SHP77 treated with DMSO at 0.1 percent for 48 hours (cell line): ENCODE results near the gene USP7.

Source experiments
- DNase-seq: peaks from one replicate; lab custom pipeline; 2025; lab: John Stamatoyannopoulos, UW

USP7 gene

DNA sequence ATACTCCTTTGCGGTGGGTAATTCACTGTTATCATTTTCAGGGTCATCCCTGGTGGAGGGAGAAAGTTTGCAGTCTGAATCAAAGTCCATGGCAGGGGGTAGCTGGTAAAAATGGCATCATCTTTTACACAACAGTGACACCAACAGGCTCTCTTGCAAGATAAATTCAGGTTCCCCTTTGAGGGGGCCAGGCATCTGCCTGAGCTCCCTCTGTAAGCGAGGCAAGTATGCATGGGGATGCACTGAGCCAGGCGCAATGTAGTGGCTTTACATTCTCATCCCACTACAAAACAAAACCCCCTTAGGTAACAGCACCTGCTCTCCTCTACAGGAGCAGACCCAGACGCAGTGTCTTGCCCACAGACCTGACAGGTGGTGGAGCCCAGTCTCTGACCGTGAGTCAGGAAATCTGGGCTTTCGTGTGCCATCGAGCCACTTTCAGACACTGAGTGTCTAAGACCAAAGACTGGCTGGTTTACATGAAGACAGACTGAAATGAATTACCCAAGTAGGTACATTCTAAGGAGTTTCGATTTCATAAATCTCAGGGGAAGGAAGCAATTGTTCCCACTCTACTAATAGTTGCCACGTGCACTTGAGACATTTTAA lies 63.9 kb downstream of the USP7 start:
- no peak for DNase-seq

DNA sequence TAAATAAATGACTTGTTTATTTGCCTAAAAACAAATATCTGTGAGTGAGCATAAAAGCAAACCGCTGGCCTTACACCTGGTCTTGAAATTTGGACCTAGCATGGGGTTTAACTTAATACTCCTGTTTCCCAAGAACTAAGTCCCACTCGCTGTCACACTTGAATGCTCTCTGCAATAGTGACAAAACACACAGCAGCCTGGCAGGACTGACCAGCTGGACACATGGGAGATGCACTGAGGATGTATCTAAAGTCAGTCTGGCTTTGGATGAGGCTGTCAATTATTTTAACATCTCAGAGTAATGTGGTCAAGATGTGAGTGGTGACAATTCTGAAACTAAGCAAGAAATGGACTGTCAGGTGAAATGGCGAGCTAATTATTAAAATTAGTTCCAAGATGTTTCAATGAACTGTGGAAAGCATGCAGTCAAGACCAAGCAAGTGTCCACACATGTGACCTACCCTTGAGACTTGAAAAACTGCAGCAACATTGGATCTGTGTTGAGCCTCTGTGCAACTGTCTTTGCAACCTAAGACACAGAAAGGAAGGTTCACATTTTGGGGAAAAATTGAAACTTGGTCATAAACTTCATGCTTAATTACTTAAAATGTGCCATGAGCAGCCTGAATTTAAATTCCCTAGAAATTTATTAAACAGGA lies 64.9 kb downstream of the USP7 start:
- DNase-seq, result no peak

DNA sequence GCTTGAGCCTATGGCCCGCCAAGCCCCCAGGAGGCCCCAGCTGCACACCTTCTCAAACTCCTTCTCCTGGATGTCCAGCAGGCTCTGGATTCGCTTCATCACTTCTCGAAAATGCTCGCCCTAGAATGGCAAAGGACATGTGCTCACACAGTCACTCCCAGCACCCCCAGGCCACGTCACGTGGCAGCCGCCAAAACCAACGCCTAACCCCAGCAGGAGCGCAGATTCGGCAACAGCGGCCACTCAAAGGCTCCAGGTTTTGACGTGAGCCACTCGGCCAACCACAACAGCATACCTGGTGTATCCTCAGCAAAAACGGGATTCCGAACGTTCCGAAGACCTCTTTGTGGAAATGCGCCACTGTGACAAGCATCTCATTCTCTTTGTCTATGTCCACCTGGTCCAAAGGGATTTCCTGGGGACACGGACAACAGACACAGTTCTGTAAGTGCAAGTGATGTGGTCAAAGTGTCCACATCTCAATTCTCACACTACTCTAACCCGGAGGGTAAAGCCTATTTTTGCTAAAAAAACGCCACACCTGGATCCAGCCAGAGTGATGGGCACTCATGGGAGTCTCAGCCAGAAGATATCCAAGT lies 68.9 kb downstream of the USP7 start:
- no peak for DNase-seq

DNA sequence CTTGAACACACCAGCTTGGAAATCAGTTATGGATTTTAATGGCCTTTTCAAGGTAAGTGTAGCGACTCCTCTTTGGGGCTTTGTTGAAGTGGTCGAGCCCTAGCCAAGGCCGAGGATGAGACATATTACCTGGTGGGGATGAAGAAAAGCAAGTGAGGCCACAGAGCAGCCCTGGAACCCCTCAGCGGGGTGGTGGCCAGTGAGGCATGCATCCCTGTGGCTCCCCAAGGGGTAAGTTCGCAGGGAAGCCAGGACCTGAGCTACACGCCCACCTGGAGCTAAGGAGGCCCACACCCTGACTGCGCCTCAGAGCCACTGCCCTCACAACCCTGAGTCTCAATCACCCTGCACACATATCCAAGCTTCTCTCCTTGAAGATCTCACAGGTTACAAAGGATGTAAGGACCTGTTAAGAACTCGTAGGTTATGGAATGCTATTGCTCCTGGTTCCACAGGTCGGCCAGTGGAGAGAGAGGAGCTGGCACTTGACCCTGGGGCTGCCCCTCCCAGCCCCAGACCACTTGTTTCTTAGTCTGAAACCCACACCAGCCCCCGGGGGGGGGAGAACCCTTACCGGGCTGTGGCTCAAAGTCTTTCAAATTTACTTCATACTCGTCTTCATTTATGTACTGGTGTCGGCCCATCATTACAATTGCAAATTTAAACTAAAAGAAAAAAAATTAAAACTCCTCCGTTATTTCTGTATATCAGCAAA lies 69.6 kb downstream of the USP7 start:
- DNase-seq, result no peak

DNA sequence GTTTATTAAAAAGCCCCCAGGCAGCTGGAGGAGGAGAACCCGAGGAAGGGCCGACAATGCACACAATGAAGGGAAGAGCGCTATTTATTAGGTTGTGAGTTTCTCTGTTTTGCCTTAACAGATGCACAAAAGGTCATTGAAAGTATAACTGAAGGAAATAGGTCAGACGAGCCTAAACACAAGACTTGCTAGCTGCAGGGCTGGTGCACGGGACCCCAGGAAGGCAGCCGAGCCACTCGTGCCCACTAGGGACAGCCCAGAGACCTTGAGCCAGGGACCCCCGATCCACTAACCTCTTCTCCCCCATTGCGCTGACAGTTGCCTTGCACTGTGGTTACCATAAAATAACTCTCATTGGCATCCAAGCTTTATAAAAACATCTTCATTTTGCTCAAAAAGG lies 70.3 kb downstream of the USP7 start:
- no peak for DNase-seq

DNA sequence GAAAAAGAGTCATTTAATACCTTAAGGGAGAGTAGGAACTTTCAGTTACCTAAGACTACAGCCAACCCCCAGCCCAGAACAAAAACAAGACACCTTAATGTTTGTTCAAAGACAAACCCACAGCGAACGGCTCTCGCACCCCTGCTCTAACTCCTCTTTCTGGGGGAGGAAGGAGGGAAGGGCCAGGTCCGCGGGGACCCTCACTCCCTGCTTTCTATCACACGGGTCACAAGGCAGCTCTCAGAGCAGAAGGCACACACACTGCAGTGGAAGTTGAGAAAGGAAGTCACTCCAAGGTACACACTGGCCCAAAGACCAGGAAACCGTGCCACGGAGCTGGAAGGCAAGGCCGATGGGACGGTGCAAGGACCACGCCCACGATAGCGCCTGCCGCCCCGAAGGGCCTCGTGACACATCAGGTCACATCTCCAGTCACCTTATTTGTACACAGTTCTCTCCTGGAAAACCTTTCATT lies 71.6 kb downstream of the USP7 start:
- DNase-seq, result no peak

DNA sequence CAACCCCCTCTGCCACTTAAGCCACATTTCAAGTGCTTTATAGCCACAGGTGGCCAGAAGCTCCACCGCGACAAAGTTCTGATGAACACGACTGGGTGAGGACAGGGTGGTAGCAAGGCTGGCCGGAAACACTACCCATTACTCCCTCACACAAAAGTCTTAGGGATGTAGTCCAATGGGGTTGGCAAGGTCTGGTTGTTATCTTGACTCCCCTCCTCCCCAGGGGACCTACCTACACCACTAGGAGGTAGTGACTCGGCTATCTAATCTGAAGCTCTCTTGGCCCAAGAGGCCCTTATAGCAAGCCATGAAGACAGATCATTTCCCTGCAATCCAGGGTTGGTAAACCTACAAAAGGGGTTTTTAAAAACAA lies 73.2 kb downstream of the USP7 start:
- no peak for DNase-seq

DNA sequence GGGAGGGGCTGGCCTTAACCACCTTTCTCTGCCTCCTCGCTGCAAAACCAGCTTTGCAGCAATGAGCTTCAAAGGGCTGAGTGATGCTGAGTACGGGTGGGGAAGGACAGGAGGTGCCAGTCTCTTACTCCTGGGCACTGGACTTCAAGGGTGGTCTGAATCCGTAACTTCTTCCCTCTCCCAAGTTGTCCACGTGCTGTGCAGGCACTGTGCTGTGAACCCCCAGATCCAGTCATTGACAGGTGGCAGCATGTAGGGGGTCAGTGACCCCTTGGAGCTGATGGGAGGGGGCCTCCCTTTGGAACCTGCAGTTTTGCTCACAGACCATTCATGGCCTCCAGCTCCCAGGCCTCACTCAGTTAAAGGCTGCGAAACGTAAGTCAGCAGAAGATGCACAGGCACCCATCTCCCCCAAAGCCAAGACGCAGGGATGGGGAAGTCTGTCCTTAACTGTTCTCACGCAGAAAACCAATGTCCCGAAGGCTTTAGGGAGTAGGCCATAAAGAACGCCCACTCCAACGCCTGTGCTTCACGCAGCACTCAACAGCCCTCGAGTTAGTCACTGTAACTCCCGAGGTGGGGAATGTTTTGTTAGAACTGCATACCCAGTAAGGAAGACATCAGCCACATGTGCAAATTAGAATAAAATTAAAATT lies 73.7 kb downstream of the USP7 start:
- DNase-seq, result no peak

DNA sequence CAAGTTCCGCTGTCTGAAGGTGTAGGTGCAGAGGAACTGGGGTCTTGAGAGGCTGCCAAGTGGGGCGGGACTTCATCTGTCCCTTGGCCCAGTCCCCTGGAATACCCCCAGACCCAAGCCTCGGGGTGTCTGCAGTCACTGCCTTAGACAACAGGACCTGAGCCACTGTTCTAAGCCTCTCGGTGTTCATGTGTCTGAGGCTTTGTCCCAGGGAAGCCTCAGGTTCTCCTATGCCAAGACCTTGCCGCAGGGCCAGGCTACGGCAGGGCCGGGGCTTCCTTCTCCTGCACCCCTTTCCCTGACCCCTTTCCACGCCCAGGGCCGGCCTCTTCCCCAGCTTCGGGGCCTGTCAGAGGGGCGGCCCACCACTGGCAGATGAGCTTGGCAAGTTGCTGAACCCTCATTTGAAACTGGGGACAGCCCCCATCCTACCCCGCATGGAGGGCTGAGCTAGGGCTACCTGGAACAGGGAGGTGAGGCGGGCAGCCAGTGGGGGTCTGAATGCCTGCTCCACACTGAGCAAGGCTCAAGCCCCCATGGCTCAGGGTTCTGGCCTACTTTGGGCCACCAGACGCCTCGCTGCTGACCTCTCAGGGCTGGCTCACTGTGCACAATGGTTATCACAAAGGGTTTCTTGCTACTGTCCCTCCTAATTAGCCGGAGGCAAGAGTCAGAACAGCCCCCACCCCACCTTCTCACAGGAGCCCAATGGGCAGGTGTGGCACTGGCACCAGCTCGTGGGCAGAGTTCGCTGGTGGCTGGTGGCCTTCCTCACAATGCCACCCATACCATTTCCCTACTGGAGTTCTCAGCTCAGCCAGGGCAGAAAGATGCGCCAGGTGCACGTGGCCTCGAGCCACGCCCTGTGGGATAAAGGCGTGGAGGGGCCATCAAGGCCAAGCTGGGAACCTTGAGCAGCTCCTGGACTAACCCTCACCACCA lies 74.5 kb downstream of the USP7 start:
- no peak for DNase-seq

DNA sequence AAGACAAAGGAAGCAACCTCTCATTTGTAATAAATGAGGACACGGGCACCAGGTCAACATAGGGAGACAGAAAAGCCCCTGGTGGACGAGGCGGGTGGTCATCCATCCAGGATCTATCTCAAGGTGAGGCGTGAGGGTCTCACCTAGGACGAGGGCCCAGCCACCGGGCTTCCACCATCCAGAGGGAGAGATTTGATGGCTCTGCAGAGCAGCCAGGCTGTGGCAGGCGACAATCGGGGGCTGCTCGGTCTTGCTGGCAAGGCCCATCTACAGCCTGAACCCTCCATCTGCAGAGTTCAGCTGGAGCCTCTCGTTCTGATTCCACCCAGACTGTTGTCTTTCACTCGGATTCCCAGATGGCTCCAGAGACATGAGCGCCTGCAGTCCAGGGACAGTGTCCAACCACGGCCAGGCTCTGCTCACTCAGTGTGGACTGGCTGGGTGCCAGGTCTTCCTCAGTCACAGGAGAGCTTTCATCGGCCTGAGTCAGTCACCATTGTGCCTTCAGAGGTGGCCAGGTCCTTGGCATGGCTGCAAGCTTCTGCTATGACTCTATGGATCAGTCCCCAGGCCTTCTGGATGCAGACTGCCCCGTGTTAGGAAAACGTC lies 75.7 kb downstream of the USP7 start:
- no peak for DNase-seq

DNA sequence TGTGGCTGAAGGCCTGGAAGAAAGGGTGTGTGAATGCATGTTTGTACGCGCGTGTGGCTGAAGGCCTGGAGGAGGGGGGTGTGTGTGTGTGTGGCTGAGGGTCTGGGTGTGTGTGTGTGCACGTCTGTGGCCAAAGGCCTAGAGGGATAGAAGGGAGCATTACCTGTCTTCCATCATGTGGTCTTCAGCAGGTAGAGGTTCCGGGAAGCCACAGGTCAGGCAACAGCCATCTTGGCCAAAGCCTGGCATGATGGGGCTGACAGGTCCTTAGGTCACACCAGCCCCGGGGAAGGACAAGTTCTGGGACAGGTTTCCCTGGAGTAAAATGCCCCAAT lies 76.3 kb downstream of the USP7 start:
- DNase-seq, result no peak

DNA sequence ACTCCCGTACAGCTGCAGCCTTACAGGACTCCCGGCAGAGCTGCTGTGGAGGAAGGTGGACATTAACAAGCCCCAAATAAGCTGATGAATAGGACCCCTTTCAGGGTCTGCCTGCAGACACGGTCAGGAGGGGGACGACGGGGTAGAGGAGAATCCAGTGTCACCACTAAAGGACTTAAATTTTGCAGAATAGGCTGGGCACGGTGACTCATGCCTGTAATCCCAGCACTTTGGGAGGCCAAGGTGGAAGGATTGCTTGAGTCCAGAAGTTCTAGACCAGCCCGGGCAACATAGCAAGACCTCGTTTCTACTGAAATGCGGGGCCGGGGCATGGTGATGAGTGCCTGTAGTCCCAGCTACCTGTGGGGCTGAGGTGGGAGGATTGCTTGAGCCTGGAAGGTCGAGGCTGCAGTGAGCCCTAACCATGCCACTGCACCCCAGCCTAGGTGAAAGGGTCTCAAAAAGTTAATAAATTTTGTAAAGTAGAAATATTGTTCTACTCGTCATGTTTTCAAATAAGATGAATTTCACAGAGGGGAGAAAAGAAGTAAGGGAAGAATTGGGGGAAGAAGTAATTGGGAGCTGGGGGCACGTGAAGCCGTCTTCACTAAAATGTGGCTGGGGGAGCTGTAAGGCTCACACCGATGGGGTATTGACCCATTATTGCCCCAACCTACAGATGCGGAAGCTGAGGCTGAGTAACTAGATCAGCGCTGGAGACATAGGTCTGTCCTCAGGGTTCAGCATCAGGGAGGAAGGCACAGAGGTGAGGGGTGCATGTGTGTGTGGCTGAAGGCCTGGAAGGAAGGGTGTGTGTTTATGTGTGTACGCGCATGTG lies 76.9 kb downstream of the USP7 start:
- no peak for DNase-seq

DNA sequence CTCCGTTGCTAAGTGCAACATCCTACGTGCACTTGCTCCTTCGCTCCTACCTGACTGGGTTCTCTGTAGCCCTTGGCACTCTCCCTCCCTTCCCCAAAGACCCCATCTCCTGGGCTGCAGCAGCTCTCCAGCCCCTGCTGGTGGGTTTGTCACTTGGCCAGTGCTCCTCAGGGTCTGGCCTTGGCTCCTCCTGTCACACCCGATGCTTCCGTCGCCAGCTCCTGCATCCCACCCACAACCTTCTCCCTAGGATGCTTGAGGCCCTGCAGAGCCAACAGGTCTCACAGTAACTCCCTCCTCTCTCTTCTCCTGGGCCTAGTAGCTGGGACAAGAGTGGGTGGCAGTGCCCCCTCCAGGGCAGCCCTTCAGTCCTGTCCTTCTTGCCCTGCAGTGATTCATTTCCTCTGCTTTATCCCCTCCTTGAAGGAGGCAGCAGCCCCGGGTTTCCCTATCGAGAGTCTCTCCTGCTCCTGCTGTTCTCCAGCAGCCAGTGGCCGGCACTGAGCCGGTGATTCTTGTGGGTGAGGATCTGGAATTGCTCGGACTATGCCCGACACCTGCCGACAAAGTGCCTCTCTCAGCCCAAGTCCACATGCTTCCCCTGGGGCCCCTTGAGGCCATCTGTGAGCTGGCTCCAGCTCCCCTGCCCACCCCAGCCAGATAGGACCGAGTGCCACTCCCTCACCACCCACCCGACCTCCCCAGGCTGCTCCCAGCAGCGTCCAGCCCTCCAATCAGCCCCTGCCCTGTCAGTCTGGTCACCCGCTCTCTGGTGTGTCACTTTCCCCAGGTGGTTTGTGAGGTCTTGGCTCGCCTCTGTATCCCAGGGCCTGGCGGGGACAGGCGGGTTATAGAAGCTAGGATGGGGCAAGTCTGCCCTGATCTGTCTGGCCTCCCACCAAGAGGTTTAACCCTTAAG lies 77.8 kb downstream of the USP7 start:
- no peak for DNase-seq

DNA sequence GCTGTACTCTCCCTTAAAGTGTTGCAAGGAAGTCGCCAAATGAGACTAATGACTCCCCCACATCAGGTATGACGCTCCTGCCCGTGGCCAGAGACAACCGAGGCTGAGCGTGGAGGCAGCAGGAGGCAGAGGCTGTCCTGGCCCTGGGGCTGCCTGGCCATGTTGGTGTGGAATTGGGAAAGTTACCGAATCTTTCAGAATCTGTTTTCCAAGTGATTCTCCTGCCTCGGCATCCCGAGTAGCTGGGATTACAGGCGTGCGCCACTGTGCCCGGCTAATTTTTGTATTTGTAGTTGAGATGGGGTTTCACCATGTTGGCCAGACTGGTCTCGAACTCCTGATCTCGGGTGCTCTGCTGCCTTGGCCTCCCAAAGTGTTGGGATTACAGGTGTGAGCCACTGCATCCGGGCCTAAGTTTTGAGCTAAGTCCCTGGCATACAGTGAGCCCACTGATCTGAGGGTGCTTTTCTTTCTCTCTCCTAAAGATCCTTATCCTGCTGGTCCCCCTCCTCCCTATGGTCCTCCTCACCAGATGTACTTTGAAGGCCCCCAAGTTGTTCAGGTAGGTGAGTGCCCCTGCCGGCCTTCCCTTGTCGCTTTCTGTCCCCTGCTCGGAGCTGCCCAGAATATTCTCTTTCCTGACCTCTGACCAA lies 80.9 kb downstream of the USP7 start:
- no peak for DNase-seq

DNA sequence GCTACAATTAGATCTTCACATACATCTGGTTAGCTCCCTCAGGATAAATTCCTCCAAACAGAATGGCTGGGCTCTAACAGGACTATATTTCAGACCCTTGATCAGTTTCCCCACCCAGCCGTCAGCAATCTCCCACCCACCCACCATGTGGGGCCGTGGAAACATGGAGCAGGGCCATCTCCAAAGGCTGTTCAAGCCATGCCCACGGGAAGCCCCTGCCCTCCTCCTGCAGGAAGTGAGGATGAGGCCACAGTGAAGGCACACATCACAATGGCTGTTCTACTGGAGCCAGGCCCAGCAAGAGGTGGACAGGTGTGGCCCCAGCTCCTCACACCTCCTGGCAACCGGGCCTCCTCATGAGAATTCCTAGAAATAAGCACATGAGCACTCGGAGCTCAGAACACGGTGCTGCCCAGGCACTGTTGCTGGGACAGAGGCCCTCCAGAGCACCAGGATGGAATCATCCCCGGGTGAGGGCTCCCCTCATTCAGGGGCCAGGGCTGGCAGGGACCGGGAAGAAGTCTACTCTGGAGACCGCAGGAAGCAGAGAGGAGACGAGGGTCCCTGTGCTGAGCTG lies 81.6 kb downstream of the USP7 start, which contains the start of gene LITAFD:
TSS of gene LITAFD (plus strand) at position 311 of the 577 bp plus-strand sequence. CDS start 2,005 bp downstream, outside the sequence.
- no peak for DNase-seq

DNA sequence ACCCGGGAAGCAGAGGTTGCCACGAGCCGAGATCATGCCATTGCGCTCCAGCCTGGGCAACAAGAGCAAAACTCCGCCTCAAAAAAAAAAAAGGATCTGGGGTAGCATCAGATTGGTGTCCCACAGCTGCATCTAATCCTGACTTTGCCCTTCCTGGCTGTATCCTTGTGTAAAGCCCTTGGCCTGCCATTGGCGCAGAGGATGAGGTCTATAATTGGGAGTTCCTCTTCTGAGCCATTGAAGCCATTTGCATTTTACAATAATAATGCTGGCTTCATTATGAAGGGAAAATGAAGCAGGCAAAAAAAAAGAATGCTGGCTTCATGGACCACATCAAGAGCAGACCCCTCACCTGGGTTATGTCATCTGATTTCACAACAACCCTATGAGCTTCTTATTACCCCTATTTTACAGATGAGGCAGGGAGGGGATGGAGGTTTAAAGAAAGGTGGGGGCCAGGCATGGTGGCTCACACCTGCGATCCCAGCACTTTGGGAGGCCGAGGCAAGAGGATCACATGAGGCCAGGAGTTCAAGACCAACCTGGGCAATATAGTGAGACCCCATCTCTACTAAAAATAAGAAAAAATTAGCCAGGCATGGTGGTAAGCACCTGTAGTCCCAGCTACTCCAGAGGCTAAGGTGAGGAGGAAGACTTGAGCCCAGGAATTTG lies 82.7 kb downstream of the USP7 start:
- no peak for DNase-seq

DNA sequence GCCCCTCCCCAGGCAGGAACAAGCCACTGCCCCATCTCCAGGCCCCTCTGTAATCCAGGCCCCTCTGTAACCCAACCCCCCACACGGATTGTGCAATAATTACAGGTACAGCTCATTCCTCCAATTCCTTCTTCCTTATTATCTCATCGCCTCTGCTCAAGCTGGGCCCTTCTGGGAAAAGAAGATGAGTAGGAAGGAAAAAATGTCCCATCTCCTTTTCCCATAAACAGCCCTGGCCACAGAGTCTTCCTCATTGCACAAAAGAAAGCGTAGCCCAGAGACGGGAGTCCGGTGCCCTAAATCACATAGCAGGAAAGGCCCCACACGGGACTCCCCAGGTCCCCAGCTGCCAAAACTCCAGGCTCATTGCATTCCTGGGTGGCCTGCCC lies 85.2 kb downstream of the USP7 start:
- no peak for DNase-seq
